Activated T-helper 17 cell treated with anti-CD3 and anti-CD28 coated beads, Interleukin-2, amount 50 U/mL, for 72 hours (primary cell): Measurements from ENCODE around the gene PHRF1. TPM values are rescaled to one million over a fixed set of nuclear protein-coding genes. Genes with fewer than 3 reads are reported as not detected.
A peak's percentile ranks its signal among the peaks of the same experiment; 100 is the strongest.

ENCODE experiments used
- ATAC-seq: fragments of 150-1000 bp; cut with Tn5 transposase; replicated peaks from 2 replicates; pipeline ENCODE4 v1.10.0; 2021; ENCODE audit warnings: mild to moderate bottlenecking, moderate library complexity
- H3K27ac Mint-ChIP-seq: one replicate; pipeline ENCODE4 v1.8.0; 2022; ENCODE audit warnings: mixed read lengths
- H3K27me3 Mint-ChIP-seq: one replicate; pipeline ENCODE4 v1.8.0; 2022; ENCODE audit warnings: mixed read lengths
- H3K36me3 Mint-ChIP-seq: one replicate; pipeline ENCODE4 v1.8.0; 2022; ENCODE audit warnings: low read depth, mild to moderate bottlenecking, mixed read lengths
- H3K4me1 Mint-ChIP-seq: one replicate; pipeline ENCODE4 v1.8.0; 2022; ENCODE audit warnings: mixed read lengths
- H3K4me3 Mint-ChIP-seq: one replicate; pipeline ENCODE4 v1.8.0; 2022; ENCODE audit warnings: mild to moderate bottlenecking, mixed read lengths
- H3K9me3 Mint-ChIP-seq: one replicate; pipeline ENCODE4 v1.8.0; 2022; ENCODE audit warnings: mixed read lengths
- total RNA-seq, 2 donors: library from RNA; stranded (reverse); gene quantifications; one replicate each; pipeline ENCODE4 v1.2.3, GENCODE V29; 2022

Gene PHRF1
- total RNA-seq, 2 donors from 2014 or later = 37.8 to 55.6 TPM

- Mint-ChIP-seq H3K4me1 (peaks cover 13% of the 10 kb centered on the region), H3K36me3 (peaks cover 81% of the 10 kb centered on the region), H3K4me3 (peak overlapping the region; percentile 68), H3K27me3 (no peaks in the 10 kb centered on the region), H3K27ac (peak overlapping the region; percentile 41), H3K9me3 (no peaks in the 10 kb centered on the region)
- ATAC-seq = no peak
Measured at GRCh38 chr11:586376-587316, 10.4 kb downstream of the PHRF1 start.

DNA sequence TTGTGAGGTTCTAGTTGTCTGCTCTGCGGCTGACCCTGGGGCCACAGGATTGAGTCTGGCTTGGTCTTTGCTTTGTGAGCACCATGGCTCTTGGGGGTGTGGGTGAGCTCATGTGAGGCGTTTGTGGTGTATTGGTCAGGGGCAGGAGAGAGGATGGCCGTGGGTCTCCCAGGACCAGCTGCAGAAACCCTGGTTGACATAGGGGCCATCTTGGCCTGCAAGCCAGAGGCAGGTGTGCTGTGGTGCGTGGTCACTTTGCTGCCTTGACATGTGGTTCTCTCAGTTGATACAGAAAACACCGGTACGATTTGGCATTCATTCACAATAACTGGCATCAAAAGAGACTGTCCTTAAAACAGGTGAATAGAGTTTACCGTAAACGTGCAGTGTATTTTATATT, 11.3 kb downstream of the PHRF1 start:
- peak; percentile 43 for ATAC-seq
- peaks cover 11% of the 10 kb centered on the region for H3K4me1 Mint-ChIP-seq
- peak overlapping the region; percentile 87 for H3K27ac Mint-ChIP-seq
- H3K36me3 Mint-ChIP-seq = peaks cover 81% of the 10 kb centered on the region
- H3K4me3 Mint-ChIP-seq = peak overlapping the region; percentile 68
- H3K27me3 Mint-ChIP-seq = no peaks in the 10 kb centered on the region
- no peaks in the 10 kb centered on the region for H3K9me3 Mint-ChIP-seq

- peak; percentile 98 for ATAC-seq
- H3K27me3 Mint-ChIP-seq = no peaks in the 10 kb centered on the region
- H3K27ac Mint-ChIP-seq = peak overlapping the region; percentile 87
- H3K36me3 Mint-ChIP-seq = peaks cover 81% of the 10 kb centered on the region
- peaks cover 11% of the 10 kb centered on the region for H3K4me1 Mint-ChIP-seq
- peak overlapping the region; percentile 68 for H3K4me3 Mint-ChIP-seq
- no peaks in the 10 kb centered on the region for H3K9me3 Mint-ChIP-seq
Measured at GRCh38 chr11:587978-588380, 11.7 kb downstream of the PHRF1 start.

- Mint-ChIP-seq H3K9me3 (no peaks in the 10 kb centered on the region), H3K27me3 (no peaks in the 10 kb centered on the region), H3K36me3 (peaks cover 85% of the 10 kb centered on the region), H3K4me3 (no peak overlapping the region), H3K4me1 (peaks cover 11% of the 10 kb centered on the region), H3K27ac (no peak overlapping the region)
- ATAC-seq = no peak
Measured at GRCh38 chr11:589798-590197, 13.5 kb downstream of the PHRF1 start.

- Mint-ChIP-seq H3K4me1 (peaks cover 11% of the 10 kb centered on the region), H3K27ac (no peak overlapping the region), H3K27me3 (no peaks in the 10 kb centered on the region), H3K36me3 (peaks cover 93% of the 10 kb centered on the region), H3K4me3 (no peak overlapping the region), H3K9me3 (no peaks in the 10 kb centered on the region)
- ATAC-seq = no peak
Measured at GRCh38 chr11:590997-591396, 14.7 kb downstream of the PHRF1 start.

- Mint-ChIP-seq H3K36me3 (peaks cover 97% of the 10 kb centered on the region), H3K27me3 (no peaks in the 10 kb centered on the region), H3K27ac (no peak overlapping the region)
Measured at GRCh38 chr11:592501-592900, 16.2 kb downstream of the PHRF1 start.

GRCh38 chr11:592918-593317, 16.6 kb downstream of the PHRF1 start:
- Mint-ChIP-seq H3K27me3 (no peaks in the 10 kb centered on the region), H3K4me3 (no peak overlapping the region), H3K4me1 (peaks cover 5% of the 10 kb centered on the region), H3K9me3 (no peaks in the 10 kb centered on the region), H3K27ac (no peak overlapping the region), H3K36me3 (peaks cover 93% of the 10 kb centered on the region)
- no peak for ATAC-seq

More at GRCh38 chr11:592501-592900, 16.2 kb downstream of the PHRF1 start:
- ATAC-seq = no peak
- H3K9me3 Mint-ChIP-seq = no peaks in the 10 kb centered on the region
- no peak overlapping the region for H3K4me3 Mint-ChIP-seq
- H3K4me1 Mint-ChIP-seq = peaks cover 7% of the 10 kb centered on the region

- no peaks in the 10 kb centered on the region for H3K27me3 Mint-ChIP-seq
- no peak overlapping the region for H3K27ac Mint-ChIP-seq
- peaks cover 93% of the 10 kb centered on the region for H3K36me3 Mint-ChIP-seq
- H3K4me1 Mint-ChIP-seq = peaks cover 5% of the 10 kb centered on the region
- H3K9me3 Mint-ChIP-seq = no peaks in the 10 kb centered on the region
- no peak for ATAC-seq
- no peak overlapping the region for H3K4me3 Mint-ChIP-seq
Measured at GRCh38 chr11:593347-593746, 17.1 kb downstream of the PHRF1 start.

DNA sequence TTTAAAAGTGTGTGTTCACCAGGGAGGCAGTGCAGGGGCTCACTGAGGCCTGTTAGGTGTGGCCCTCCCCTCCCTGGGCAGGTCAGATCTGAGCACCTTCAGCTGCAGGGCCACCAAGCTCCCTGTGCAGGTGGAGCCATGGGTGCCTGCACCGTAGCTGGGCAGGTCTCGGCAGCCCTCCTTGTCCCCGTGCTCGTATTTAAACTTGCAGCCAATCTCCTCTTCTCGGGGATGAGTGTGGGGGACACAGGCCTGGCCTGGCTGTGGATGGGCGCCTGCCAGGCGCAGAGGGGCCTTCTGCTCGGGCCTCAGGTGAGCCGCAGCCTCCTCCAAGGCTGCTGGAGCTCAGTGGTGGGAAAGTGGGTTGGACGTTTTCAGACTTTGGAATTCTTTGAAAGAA, 19.1 kb downstream of the PHRF1 start:
- no peaks in the 10 kb centered on the region for H3K27me3 Mint-ChIP-seq
- no peaks in the 10 kb centered on the region for H3K9me3 Mint-ChIP-seq

DNA sequence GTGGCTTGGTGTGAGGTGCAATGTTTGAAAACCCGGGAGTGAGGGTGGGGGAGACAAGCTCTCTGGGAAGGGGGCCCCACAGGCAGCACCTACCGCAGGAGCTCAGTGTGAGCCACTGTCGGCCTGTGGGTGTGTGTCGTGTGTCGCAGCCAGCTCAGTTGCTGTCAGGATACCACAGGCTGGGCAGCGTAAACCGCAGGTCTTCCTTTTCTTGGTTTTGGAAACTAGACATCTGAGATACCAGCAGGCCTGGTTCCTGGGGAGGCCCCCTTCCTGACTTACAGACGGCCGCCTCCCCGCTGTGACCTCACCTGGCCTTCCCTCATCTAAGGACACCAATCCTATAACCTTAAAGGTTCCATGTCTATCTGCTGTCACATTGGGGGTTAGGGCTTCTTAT, 20.1 kb downstream of the PHRF1 start:
- H3K4me3 Mint-ChIP-seq = peak overlapping the region; percentile 5

More for the DNA sequence above, 19.1 kb downstream of the PHRF1 start:
- H3K4me1 Mint-ChIP-seq = peaks cover 5% of the 10 kb centered on the region
- H3K4me3 Mint-ChIP-seq = no peak overlapping the region
- no peak for ATAC-seq
- H3K27ac Mint-ChIP-seq = no peak overlapping the region
- H3K36me3 Mint-ChIP-seq = peaks cover 93% of the 10 kb centered on the region

GRCh38 chr11:597166-597725, 21.0 kb downstream of the PHRF1 start:
- peaks cover 93% of the 10 kb centered on the region for H3K36me3 Mint-ChIP-seq
- no peaks in the 10 kb centered on the region for H3K9me3 Mint-ChIP-seq
- H3K4me1 Mint-ChIP-seq = peaks cover 5% of the 10 kb centered on the region
- H3K27me3 Mint-ChIP-seq = no peaks in the 10 kb centered on the region
- peak overlapping the region; percentile 30 for H3K27ac Mint-ChIP-seq
- no peak for ATAC-seq
- no peak overlapping the region for H3K4me3 Mint-ChIP-seq

More for the DNA sequence above, 20.1 kb downstream of the PHRF1 start:
- Mint-ChIP-seq H3K9me3 (no peaks in the 10 kb centered on the region), H3K4me1 (peaks cover 5% of the 10 kb centered on the region), H3K27ac (peak overlapping the region; percentile 37), H3K27me3 (no peaks in the 10 kb centered on the region), H3K36me3 (peaks cover 93% of the 10 kb centered on the region)
- ATAC-seq = peak; percentile 80

DNA sequence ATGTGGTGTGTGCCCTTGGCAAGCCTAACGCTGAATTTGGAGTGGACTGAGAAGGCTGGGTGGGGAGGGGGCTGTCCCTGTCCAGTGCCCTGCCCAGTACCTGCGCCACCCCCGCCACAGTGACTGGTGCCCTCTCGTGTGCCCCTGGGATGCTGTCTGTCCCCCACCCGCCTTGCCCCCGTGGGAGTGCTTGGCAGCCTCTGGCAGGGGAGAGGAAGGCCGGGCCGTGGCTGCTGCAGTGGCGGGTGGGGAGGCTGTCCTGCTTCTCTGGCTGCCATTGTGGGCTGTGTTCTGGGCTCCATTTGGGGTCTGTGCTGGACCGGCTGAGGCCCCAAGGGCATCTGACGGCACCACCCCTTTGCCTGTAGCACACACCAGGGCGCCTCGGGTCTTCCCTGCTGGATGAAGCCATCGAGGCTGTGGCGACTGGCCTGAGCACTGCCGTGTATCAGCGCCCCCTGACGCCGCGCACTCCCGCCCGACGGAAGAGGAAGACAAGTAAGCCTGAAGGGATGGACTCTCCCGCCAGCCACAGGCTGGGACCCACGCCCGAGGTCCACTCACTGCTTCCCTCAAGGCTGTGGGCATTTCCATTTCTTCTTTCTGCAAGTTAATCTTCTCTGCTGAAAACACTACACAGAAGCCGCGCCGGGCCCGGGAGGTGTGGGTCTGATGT, 21.9 kb downstream of the PHRF1 start:
- peaks cover 5% of the 10 kb centered on the region for H3K4me1 Mint-ChIP-seq
- H3K36me3 Mint-ChIP-seq = peaks cover 93% of the 10 kb centered on the region

DNA sequence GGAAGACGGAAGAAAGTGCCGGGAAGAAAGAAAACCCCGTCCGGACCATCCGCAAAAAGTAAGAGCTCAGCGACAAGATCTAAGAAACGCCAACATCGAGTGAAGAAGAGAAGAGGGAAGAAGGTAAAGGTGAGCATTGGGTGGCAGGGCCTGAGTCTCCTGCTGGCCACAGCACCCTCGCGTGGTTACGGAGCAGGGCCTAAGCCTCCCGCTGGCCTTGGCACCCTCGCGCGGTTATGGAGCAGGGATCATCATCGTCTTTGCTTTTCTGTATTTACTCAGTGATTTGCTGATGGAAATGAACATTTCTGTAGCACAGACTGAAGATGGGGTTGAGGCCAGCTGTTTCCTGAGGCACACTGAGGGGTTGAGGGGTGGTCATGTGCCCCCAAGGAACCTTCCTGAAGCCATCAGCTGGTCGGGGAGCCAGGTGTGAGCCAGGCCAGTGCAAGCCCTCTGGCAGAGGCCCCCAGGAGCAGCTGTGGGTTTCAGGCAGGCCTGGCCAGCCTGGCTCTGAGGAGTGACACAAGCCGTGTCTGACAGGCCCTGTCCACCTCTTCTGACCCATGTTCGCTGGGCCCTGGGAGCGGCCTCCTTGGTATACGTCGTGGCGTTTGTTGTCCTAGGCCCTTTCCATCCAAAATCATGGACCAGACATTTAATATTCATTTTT, 25.4 kb downstream of the PHRF1 start:
- Mint-ChIP-seq H3K4me1 (peaks cover 5% of the 10 kb centered on the region), H3K36me3 (peaks cover 89% of the 10 kb centered on the region), H3K9me3 (no peaks in the 10 kb centered on the region), H3K27ac (no peak overlapping the region), H3K27me3 (no peaks in the 10 kb centered on the region), H3K4me3 (no peak overlapping the region)
- no peak for ATAC-seq

More for the DNA sequence above, 21.9 kb downstream of the PHRF1 start:
- Mint-ChIP-seq H3K27me3 (no peaks in the 10 kb centered on the region), H3K4me3 (no peak overlapping the region), H3K27ac (no peak overlapping the region), H3K9me3 (no peaks in the 10 kb centered on the region)
- ATAC-seq = no peak

- no peaks in the 10 kb centered on the region for H3K4me1 Mint-ChIP-seq
- no peaks in the 10 kb centered on the region for H3K27me3 Mint-ChIP-seq
- no peak overlapping the region for H3K4me3 Mint-ChIP-seq
- H3K27ac Mint-ChIP-seq = no peak overlapping the region
- ATAC-seq = no peak
- H3K9me3 Mint-ChIP-seq = no peaks in the 10 kb centered on the region
- peaks cover 93% of the 10 kb centered on the region for H3K36me3 Mint-ChIP-seq
Measured at GRCh38 chr11:603154-603553, 26.9 kb downstream of the PHRF1 start.
